Tibial artery (tissue), 4 donors: ENCODE measurements around the gene MRGPRX2.

Experiments used
- DNase-seq, 2 donors: peaks; one replicate each; pipeline ENCODE4 v3.0.0-alpha.2; 2019
- H3K27ac ChIP-seq, 2 donors: fragments of 200-600 bp; sonication (generic) in 1 of 2; 1 replicate in 1 of 2; 2 replicates in 1 of 2; pipeline ENCODE4 v1.5.1; 2018 to 2019; ENCODE audit warnings: mild to moderate bottlenecking in 1 of 2
- H3K27me3 ChIP-seq, 2 donors: fragments of 200-600 bp; sonication (generic) in 1 of 2; one replicate each; pipeline versions ENCODE4 v1.5.1 to v1.6.0; 2016 to 2019
- H3K36me3 ChIP-seq, 3 donors: fragments of 200-600 bp; sonication (generic) in 2 of 3; one replicate each; pipeline ENCODE4 v1.5.1; 2016 to 2019; ENCODE audit warnings: mild to moderate bottlenecking in 2 of 3
- H3K4me1 ChIP-seq, 4 donors: fragments of 200-600 bp; sonication (generic) in 2 of 4; 1 replicate in 3 of 4; 2 replicates in 1 of 4; pipeline ENCODE4 v1.5.1; 2016 to 2019
- H3K4me3 ChIP-seq, 2 donors: fragments of 200-600 bp; sonication (generic) in 1 of 2; 1 replicate in 1 of 2; 2 replicates in 1 of 2; pipeline ENCODE4 v1.5.1; 2018 to 2019; ENCODE audit warnings: mild to moderate bottlenecking in 2 of 2
- H3K9me3 ChIP-seq, 3 donors: fragments of 200-600 bp; sonication (generic) in 1 of 3; one replicate each; pipeline ENCODE4 v1.5.1; 2016 to 2019
- intact Hi-C: fragments of 100-400 bp; cut with DNase I; formaldehyde crosslinking; loops from one replicate; pipeline ENCODE4 v1.15.0; 2023; ENCODE audit warnings: low total_unique reads
- TF ChIP-seq, protein P1 (sequence below), 2 experiments: fragments of 200-600 bp in 1 of 2; fragments of 450-650 bp in 1 of 2; IDR thresholded peaks; one replicate each; pipeline ENCODE4 v1.5.1; 2017 to 2019; ENCODE audit warnings: antibody characterized with exemption in 2 of 2, mild to moderate bottlenecking in 1 of 2, moderate library complexity in 1 of 2

The MRGPRX2 gene

DNA sequence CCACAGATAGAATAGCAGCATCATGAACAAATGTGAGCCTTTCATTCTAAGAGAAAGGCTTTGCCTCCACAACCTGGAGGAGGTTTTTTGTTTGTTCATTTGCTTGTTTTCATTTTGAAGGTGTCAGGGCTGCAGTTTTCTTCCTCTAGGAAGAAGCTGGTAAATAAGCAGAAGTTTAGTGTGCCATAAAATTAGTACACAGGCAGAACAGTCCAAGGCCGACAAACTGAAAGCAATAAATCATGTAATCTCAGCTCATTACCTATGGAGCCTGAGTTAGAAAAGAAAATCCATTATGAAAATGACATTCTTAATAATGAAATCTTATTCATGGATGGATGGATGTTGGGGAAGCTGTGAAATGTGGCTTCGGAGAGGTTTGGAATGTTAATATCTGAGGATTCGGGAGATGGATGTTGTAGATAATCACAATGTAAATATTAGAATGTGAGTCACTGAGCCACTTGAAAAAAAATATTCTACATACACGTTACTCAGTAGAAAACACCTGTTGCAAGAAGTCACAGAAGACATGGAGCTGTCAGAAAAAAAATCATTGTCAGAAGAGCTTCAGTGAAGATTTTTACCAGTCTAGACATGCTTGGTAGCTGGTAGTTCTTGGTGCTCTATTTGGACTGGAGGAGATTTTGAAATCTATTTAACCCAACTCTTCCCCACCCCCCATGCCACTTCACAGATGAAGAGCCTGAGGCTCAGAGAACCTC lies 41.4 kb upstream of the MRGPRX2 start:
- Histone ChIP-seq H3K27me3 (peaks cover 0 to 9% of the 10 kb centered on the region in 2 donors), H3K36me3 (no peaks in the 10 kb centered on the region), H3K4me1 (no peaks in the 10 kb centered on the region), H3K9me3 (peaks cover 0 to 4% (median 0%) of the 10 kb centered on the region in 3 donors), H3K4me3 (no peak overlapping the region), H3K27ac (no peak overlapping the region)
- DNase-seq = no peak
- intact Hi-C loops = no loop called here
- TF ChIP-seq, protein P1, sequence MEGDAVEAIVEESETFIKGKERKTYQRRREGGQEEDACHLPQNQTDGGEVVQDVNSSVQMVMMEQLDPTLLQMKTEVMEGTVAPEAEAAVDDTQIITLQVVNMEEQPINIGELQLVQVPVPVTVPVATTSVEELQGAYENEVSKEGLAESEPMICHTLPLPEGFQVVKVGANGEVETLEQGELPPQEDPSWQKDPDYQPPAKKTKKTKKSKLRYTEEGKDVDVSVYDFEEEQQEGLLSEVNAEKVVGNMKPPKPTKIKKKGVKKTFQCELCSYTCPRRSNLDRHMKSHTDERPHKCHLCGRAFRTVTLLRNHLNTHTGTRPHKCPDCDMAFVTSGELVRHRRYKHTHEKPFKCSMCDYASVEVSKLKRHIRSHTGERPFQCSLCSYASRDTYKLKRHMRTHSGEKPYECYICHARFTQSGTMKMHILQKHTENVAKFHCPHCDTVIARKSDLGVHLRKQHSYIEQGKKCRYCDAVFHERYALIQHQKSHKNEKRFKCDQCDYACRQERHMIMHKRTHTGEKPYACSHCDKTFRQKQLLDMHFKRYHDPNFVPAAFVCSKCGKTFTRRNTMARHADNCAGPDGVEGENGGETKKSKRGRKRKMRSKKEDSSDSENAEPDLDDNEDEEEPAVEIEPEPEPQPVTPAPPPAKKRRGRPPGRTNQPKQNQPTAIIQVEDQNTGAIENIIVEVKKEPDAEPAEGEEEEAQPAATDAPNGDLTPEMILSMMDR (IDR thresholded peaks at IDR 0.05) = no peak

DNA sequence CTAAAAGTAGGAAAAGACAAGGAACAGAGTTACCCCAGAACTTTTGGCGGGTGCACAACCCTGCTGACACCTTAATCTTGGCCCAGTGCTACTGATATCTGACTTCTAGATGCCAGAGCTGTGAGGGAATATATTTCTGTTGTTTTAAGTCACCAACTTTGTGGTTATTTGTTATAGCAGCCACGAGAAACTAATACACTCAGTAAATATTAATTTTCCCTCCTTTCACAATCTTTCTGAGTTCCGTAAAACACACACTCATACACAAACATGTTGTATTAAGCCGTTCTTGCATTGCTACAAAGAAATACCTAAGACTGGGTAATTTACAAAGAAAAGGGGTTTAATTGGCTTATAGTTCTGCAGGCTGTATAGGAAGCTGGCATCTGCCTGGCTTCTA lies 40.4 kb upstream of the MRGPRX2 start:
- H3K4me1 ChIP-seq = no peaks in the 10 kb centered on the region
- H3K9me3 ChIP-seq = peaks cover 0 to 4% (median 0%) of the 10 kb centered on the region in 3 donors
- H3K27me3 ChIP-seq = peaks cover 0 to 6% of the 10 kb centered on the region in 2 donors
- no peaks in the 10 kb centered on the region for H3K36me3 ChIP-seq
- TF ChIP-seq, protein P1 (IDR thresholded peaks at IDR 0.05) = no peak
- DNase-seq = no peak
- intact Hi-C loops = no loop called here
- no peak overlapping the region for H3K27ac ChIP-seq
- H3K4me3 ChIP-seq = no peak overlapping the region

DNA sequence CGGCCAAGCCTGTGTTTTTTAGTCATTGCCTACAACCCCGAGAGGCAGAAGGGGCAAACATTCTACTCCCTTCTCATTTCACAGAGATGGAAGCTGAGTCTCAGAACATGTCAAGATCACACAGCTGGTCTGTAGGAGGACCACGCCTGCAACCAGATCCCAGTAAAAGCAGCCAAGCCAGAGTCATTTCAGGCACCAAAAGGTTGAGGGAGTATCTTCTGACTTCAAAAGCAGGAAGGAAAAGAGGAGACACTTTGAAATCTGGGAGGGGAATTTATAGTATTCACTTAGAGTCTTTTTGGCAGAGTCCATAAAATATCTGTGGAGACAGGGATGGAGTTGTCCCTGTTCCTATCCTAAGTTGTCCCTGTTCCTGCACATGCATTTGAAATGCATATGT lies 38.6 kb upstream of the MRGPRX2 start:
- TF ChIP-seq, protein P1 (IDR thresholded peaks at IDR 0.05) = no peak
- intact Hi-C loops = no loop called here
- peaks cover 0 to 4% (median 0%) of the 10 kb centered on the region in 3 donors for H3K9me3 ChIP-seq
- H3K27ac ChIP-seq = no peak overlapping the region
- H3K4me3 ChIP-seq = no peak overlapping the region
- no peaks in the 10 kb centered on the region for H3K4me1 ChIP-seq
- H3K36me3 ChIP-seq = no peaks in the 10 kb centered on the region
- peaks cover 0 to 6% of the 10 kb centered on the region in 2 donors for H3K27me3 ChIP-seq
- DNase-seq = no peak

GRCh38 chr11:19094859-19095258 lies 34.3 kb upstream of the MRGPRX2 start:
- no peaks in the 10 kb centered on the region for H3K4me1 ChIP-seq
- H3K4me3 ChIP-seq = no peak overlapping the region
- H3K27me3 ChIP-seq = peaks cover 0 to 3% of the 10 kb centered on the region in 2 donors
- no peaks in the 10 kb centered on the region for H3K9me3 ChIP-seq
- no peaks in the 10 kb centered on the region for H3K36me3 ChIP-seq
- intact Hi-C loops = no loop called here
- TF ChIP-seq, protein P1 (IDR thresholded peaks at IDR 0.05) = no peak
- no peak overlapping the region for H3K27ac ChIP-seq
- DNase-seq = no peak

DNA sequence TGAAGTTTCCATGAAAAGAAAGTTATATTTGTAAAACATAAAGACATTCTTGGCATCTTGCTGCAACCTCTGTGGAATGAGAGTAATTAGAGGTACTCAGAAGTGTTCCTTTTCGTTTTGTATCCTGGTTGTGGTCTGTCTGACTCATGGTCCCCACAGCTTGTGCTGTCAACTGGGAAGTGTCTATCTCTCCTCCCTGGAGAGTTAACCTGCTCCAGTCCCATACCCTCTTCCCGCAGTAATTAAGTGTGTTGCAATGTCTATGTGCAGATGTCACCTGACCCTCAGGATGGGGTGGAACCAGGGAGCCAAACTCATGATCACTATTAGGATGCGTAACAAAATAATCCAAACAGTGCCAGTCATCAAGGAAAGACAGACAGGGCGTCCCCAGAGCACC lies 33.5 kb upstream of the MRGPRX2 start:
- intact Hi-C loops = no loop called here
- no peak overlapping the region for H3K27ac ChIP-seq
- no peaks in the 10 kb centered on the region for H3K9me3 ChIP-seq
- H3K27me3 ChIP-seq = peaks cover 0 to 3% of the 10 kb centered on the region in 2 donors
- TF ChIP-seq, protein P1 (IDR thresholded peaks at IDR 0.05) = no peak
- H3K4me3 ChIP-seq = no peak overlapping the region
- DNase-seq = no peak
- no peaks in the 10 kb centered on the region for H3K4me1 ChIP-seq
- no peaks in the 10 kb centered on the region for H3K36me3 ChIP-seq
